Testis (tissue), 2 donors: Measurements from ENCODE around the gene PSTK.

Experiments
- CTCF ChIP-seq, 3 experiments: fragments of 450-650 bp in 2 of 3; fragments of 200-600 bp in 1 of 3; sonication (generic) in 1 of 3; IDR thresholded peaks; one replicate each; pipeline ENCODE4 v1.5.1; 2016 to 2019; ENCODE audit warnings: antibody characterized with exemption in 3 of 3, mild to moderate bottlenecking in 2 of 3, moderate library complexity in 1 of 3
- POLR2A ChIP-seq: fragments of 450-650 bp; IDR thresholded peaks from one replicate; pipeline ENCODE4 v1.6.1; 2017; ENCODE audit warnings: antibody characterized with exemption, mild to moderate bottlenecking, moderate library complexity

- TF ChIP-seq CTCF (IDR thresholded peaks at IDR 0.05) (no peak), POLR2A (no peak)
These were observed 31.8 kb downstream of the PSTK start for GRCh38 chr10:123011987-123012386.
